ENCODE measurements around the gene GALNS.
"Not testable (repeated sequence)": the region's sequence is repeated elsewhere in the genome, so short reads cannot be mapped to it uniquely, and the experiment has no call there.

Gene GALNS

GRCh38 chr16:88856828-88857727, at the start of gene GALNS, which contains the start of gene TRAPPC2L:
Gene GALNS (minus strand): TSS chr16:88856947. CDS start chr16:88856877, 70 bp downstream.
Gene TRAPPC2L (plus strand): TSS chr16:88857127. CDS start chr16:88857151, 24 bp downstream.
- DNase-seq (ENCODE audit: low spot score): peak; percentile 93

- no peak for DNase-seq (ENCODE audit: low spot score)
Measured at GRCh38 chr16:88906020-88906419, 49.3 kb upstream of the GALNS start.

DNA sequence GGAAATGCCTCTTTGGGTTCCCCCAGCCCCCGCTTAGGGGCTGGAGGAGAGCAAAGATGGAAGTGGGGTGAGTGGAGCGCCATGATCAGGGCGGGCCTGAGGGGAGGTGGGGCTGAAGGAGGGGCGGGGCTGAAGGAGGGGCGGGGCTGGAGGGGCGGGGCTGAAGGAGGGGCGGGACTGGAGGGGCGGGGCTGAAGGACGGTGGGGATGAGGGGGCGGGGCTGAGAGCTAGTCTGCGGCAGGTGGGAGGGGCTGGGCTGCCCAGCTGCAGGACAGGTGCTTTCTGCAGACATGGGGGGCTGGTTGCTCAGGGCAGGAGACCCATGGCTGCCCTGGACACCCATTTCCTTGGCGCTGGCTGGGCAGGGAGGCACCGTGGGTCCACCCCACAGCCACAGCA, 48.8 kb upstream of the GALNS start:
- no peak for DNase-seq (ENCODE audit: low spot score)

DNA sequence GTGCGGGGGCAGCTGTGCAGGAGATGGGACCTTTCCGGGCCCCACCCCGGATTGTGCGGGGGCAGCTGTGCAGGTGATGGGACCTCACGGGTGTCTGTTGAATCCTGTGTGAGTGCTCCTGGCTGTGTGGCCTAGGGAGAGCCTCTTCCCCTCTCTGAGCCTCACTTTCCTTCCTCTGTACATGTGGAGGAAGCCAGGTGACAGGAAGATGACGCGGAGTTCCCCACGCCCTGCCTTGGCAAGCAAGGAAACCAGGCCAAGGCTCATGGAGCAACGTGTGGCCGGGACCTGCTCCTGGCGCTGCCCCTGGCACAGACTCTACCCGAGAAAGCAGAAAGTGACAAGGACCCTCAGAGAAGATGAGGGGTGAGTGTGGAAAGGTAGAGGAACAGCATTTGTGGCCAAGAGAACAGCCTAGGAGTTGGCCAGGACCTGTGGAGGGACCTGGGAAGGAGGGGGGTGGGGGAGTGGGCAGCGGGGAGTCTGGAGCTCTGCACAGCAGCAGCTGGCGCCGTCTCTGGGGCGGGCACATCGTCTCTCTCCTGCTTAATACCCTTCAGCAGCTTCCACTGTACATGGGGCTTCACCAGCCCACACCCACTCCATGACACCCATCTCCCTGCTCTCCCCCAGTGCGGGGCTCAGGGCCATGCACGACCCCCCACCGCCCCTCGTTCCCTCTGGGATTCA, 48.1 kb upstream of the GALNS start:
- DNase-seq (ENCODE audit: low spot score): no peak

DNA sequence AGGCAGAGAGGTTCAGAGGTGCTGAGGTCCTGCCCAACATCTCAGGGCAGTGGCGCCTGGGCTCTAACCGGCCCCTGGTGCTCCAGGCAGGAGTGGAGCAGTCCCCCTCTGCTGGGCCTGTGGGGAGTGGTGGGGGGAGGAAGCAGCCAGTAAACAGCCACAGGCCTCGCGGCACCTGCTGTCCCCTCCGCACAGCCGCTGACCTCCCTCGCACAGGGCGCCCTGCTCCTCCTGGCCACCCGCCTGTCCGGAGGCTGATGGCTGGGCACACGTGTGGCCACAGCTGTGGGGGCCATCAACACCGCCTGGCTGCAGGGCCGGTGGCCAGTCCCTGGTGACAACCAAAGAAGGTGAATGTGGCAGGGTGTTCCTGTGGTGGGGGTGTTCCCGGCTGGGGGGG, 46.5 kb upstream of the GALNS start:
- DNase-seq (ENCODE audit: low spot score): no peak

DNA sequence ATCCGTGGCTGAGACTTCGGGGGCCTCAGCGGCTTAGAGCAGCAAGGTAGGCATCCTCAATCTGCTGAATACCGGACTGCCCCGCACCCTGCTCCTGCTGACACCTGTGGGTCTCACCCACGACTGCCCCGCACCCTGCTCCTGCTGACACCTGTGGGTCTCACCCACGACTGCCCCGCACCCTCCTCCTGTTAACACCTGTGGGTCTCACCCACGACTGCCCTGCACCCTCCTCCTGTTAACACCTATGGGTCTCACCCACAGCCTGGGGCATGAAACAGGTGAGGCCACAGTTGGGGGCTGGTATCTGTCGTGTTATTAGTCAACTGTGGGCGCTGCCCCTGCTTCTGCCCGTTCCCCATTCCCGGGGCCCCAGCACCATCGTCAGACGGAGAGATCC, 46.0 kb upstream of the GALNS start:
- no peak for DNase-seq (ENCODE audit: low spot score)

- no peak for DNase-seq (ENCODE audit: low spot score)
Measured at GRCh38 chr16:88901718-88902337, 45.1 kb upstream of the GALNS start.

- no peak for DNase-seq (ENCODE audit: low spot score)
Measured at GRCh38 chr16:88900662-88901052, 43.9 kb upstream of the GALNS start.

DNA sequence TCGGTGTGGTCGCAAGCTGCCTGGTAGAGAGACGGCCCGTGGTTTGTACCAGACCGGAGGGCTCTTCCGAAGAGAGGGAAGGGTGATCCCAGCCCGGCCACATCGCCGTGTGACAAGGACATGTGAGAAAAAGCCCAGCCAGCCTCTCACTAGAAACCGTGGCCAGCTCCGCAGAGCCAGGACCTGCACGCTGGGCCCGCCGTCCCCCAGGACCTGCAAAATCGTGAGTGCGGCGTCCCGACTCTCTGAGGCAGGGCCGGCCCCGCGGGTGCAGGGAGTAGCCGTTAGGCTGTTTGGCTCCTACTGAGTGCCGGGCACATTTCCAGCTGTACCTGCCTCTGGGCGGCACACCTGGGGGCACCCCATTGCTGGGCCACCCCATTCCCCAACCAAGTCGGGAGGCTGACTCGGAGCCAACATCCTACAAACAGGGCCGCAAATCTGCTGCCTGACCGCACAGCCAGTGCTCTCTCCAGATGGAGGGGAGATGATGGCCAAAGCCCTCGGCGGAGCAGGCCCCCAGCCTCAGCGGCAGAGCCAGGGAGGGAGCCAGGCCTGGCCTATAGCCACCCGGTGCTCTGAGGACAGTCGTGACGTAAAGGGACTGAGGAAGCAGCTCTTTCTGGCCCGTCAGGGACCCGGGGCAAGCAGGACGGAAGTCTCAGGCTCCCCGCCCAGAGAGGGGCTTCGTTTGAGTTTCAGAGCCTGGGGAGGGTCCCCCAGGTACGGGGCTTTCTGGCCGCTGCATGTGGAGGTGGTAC, 43.3 kb upstream of the GALNS start:
- DNase-seq (ENCODE audit: low spot score): no peak

DNA sequence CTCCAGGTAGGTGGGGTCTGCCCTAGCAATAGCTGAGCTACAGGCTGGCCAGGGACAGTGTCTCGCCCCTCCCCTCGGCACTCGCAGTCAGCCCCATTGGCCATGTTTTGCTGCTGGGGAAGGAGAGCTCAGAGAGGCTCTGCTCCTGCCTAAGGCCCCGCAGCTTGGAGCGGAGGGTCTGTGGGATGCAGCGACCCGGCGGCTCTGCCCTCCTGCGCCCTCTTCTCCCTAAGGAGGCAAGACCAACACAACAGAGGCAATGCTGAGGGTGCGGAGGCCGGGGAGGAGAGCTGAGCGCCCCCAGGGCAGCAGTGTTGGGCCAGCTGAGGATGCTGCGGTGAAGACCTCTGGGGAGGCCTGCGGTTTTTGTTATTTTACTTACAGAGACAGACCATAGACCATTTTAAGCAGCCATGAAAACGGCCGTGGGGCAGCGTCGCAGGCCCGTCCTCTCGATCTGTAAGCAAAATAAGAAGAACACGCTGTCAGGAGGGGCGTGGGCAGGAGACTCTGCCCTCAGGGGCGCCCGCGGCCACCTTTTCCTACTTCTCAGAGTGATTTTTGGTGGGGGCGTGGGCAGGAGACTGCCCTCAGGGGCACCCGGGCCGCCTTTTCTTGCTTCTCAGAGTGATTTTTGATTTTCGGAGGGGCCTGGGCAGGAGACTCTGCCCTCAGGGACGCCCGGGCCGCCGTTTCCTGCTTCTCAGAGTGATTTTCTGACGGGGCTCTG, 41.1 kb upstream of the GALNS start:
- no peak for DNase-seq (ENCODE audit: low spot score)

DNA sequence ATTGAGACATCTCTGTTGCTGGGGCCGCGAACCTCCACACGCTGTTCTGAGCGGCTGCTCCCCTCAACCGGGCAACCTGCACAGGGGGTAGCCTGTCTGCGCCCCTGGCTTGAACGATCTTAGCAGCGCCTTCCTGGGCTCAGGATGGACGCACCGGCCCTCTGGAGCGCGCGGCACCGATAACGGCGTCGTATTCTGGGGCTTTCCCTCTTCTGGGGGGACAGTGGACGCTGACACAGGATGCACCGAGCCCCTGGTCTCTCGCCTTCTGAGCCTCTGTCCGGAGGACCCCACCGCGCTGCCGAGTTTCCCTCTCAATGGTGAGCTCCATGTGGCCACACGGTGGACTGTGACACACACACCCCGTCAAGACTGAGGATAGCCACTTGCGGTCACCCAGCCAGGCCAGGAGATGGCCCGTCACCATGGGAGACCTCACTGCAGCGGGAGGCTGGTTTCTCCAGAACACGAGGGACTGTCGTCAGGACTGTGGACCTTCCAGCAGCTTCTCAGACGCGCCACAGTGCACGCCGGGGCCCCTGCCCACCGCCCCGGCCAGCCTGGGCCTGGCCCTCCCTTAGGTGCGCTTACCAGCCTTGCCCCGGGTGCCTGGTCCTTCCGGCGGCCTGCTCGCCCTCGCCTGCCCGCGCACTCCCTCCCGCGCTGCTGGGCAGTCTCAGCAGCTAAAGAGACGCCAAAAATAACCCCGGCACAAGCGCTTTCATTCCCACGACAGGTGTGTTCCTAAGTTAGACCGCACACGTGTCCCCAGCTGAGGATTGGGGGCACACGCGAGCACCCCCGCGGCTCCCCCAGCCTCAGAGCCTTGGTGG, 39.7 kb upstream of the GALNS start:
- no peak for DNase-seq (ENCODE audit: low spot score)

DNA sequence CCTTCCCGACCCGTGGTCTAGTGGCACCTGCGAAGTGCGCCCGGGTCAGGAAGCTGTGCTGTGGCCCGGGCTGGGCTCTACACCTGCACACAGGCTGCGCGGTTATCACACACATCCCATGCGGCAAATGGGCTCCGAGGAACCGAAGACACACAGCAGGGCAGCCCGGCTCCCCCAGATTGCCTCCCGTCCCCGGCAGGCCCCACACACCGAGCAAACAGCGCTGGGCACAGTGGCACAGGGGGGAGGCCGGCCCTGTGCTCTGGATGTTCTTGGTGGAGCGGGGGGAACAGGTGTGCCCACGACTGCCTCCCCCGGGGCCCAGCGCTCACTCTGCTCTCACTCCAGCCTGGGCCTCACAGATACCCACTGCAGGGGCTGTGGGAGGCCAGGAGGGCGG, 38.6 kb upstream of the GALNS start:
- no peak for DNase-seq (ENCODE audit: low spot score)

DNA sequence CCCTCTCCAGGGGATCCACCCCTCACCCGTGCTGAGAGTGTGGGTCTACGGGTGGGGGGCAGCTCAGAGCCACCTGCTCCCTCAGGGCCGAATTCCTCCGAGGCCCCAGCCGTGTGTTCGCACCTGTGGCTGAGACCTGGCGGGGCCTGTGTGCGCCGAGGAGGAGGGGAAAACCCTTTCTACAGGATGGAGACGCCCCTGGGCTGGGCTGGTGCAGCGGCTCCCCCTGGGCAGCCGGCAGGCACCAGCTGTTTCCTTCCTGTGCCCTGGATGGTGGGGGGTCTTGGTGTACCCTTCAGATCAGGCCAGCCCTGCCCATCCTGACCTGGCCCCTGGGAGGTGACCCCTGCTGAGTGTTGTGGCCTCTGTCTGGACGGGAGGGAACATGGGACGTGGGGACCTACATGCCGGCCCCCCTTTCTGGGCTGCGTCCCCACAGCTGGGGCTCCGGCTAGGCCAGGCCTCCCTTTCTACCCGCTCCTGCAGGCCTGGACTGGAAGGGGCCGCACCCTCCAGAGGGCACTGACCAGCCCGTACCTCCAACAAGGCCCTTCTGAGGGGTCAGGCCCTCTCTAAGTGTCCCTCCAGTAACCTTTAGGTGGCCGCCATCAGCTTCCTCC, 38.0 kb upstream of the GALNS start:
- DNase-seq (ENCODE audit: low spot score): no peak

- not testable (repeated sequence) for DNase-seq (ENCODE audit: low spot score)
Measured at GRCh38 chr16:88894266-88894665, 37.5 kb upstream of the GALNS start.

DNA sequence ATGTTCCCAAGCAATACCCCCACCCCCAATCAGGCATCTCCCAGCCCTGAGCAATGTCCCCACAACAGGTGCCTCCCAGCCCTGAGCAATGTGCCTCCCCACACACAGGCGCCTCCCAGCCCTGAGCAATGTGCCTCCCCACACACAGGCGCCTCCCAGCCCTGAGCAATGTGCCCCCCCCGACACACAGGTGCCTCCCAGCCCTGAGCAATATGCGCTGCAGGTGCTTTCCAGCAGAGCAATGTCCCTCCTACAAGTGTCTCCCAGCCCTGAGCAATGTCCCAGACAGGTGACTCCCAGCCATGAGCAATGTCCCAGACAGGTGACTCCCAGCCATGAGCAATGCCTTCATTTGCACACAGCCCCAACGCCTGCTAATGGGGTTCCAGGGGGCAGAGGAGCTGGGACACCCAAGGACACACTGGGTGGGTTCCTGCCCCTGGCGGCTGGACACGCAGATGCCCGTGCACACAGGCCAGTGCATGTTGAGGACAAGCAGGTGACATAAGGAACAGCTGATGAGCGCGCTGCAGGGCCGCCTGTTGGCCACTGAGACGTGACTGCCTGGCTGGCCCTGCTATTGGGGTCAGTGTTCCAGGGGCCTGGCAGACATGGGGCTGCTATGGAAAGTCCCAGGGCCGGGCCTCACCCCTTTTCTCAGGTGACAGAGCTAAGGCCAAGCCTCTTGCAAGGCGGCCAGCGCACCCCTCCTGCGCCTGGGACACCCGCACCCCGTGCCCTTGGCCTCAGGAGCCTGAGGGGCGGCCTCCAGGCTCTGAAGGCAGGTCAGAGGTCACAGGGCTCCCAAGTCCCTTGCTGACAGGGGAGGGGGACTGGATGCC, 36.6 kb upstream of the GALNS start:
- DNase-seq (ENCODE audit: low spot score): no peak

DNA sequence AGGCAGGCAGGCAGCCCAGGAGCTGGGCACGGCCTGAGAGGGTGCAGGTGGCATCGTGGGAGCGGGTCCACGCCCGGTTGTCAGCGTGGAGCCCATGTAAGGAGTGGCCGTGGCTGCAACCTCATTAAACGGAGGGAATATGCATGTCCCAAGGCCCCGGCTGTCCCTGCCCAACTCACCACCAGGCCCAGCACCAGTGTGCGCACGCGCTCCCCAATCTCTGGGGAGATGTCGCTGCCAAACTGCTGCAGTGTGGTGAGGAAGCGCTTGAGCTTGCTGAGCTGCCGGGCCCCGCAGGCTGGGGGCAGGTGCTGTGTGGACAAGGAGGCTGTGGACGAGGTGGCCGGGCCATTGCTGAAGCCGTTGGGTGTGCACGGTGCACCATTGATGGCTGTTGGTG, 35.3 kb upstream of the GALNS start:
- DNase-seq (ENCODE audit: low spot score): no peak

- DNase-seq (ENCODE audit: low spot score): no peak
Measured at GRCh38 chr16:88891083-88891482, 34.3 kb upstream of the GALNS start.

DNA sequence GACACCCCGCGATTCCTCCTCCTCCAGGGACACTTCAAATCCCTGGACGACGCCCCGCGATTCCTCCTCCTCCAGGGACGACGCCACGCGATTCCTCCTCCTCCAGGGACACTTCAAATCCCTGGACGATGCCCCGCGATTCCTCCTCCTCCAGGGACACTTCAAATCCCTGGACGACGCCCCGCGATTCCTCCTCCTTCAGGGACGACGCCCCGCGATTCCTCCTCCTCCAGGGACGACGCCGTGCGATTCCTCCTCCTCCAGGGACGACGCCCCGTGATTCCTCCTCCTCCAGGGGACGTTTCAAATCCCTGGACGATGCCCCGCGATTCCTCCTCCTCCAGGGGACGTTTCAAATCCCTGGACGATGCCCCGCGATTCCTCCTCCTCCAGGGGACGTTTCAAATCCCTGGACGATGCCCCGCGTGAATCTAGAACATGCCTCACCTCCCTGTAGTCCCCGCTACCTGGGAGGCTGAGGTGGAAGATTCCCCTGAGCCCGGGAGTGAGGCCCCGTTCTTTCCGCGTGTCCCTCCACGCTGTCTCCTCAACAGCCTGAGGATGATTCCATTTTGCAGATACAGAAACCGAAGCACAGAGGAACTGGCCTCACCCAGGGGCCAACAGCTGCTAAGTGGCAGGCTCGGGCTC, 33.1 kb upstream of the GALNS start:
- not testable (repeated sequence) for DNase-seq (ENCODE audit: low spot score)
